Measurements from ENCODE around the gene DDX43. TPM values are rescaled to one million over a fixed set of nuclear protein-coding genes. Genes with fewer than 3 reads are reported as not detected.

DDX43 gene
- total RNA-seq, 2 donors from 2014 or later = 0.18 to 11.0 TPM

DNA sequence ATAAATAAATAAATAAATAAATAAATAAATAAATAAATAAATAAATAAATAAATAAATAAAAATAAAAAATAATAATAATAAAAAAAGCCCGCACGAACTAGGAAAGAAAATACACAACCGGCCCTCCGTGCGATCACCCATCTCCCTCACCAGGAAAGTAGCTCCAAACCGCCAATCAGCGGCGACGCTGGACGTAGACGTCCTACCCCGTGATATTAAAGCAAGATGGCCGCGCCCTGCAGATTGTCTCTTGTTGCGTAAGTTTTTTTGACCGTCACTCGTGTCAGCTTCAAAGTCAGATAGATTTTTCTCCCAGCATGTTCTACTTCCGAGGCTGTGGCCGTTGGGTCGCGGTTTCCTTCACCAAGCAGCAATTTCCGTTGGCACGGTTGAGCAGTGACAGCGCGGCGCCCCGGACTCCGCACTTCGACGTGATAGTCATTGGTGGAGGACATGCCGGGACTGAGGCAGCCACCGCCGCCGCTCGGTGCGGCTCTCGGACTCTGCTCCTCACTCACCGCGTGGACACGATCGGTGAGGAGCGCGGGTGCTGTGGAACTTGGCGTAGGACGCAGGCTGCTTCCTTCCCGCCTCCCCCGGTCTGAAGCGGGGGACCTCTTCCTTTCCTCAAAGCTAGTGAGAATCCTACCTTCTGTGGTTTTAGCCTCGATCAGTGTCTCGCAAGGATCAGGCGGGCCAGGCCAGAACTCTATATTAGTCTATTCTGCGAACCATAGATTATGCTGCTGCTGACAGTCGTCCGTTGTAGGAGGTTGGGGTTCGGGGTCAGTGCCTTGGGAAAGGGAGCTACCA lies 67.1 kb downstream of the DDX43 start, which contains the start of gene MTO1:
Gene MTO1, plus strand, starts transcription at position 201 of the 814 bp plus-strand sequence. Its CDS starts 118 bp downstream, at position 319.
- intact Hi-C loops (cut with DNase I) = no loop called here
- TF ChIP-seq, protein P1, sequence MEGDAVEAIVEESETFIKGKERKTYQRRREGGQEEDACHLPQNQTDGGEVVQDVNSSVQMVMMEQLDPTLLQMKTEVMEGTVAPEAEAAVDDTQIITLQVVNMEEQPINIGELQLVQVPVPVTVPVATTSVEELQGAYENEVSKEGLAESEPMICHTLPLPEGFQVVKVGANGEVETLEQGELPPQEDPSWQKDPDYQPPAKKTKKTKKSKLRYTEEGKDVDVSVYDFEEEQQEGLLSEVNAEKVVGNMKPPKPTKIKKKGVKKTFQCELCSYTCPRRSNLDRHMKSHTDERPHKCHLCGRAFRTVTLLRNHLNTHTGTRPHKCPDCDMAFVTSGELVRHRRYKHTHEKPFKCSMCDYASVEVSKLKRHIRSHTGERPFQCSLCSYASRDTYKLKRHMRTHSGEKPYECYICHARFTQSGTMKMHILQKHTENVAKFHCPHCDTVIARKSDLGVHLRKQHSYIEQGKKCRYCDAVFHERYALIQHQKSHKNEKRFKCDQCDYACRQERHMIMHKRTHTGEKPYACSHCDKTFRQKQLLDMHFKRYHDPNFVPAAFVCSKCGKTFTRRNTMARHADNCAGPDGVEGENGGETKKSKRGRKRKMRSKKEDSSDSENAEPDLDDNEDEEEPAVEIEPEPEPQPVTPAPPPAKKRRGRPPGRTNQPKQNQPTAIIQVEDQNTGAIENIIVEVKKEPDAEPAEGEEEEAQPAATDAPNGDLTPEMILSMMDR (IDR thresholded peaks at IDR 0.05) = no peak
- TF ChIP-seq POLR2AphosphoS5 (IDR thresholded peaks at IDR 0.05) (peak; percentile 82), POLR2A (IDR thresholded peaks at IDR 0.05) (no peak)
- Histone ChIP-seq H3K36me3 (no peaks in the 10 kb centered on the region), H3K4me1 (replicated peaks) (no peaks in the 10 kb centered on the region), H3K27ac (peak within 1 kb of the TSS; percentile 87), H3K4me3 (peak within 1 kb of the TSS; percentile 59 to 73), H3K27me3 (replicated peaks; ENCODE audit: insufficient read depth) (no peaks in the 10 kb centered on the region), H3K9me3 (no peaks in the 10 kb centered on the region)
- peak; percentile 90 for DNase-seq (ENCODE audit: low spot score)
- WGBS = under 1% methylated on average over 55 of the region's 55 CpGs

Small RNA genes within 50 kb of the gene (small RNA-seq; reads per million reads assigned to genes)
- 0 reads per million in 2 donors for gene RNU6-975P
- gene RPL39P3 = 0 reads per million in 2 donors

Other genes starting within 250 kb of the DDX43 start
- 1 to 10 TPM in 1 of 2 donors, not detected in 1; 4.7 TPM for gene KHDC1L, start 169.3 kb upstream of the DDX43 start, total RNA-seq
- 1 to 10 TPM; 4.1 to 4.2 TPM for gene KHDC1, start 131.6 kb upstream of the DDX43 start, total RNA-seq
- 1 to 10 TPM in 1 of 2 donors, not detected in 1; 4.1 TPM for gene DPPA5, start 40.6 kb upstream of the DDX43 start, total RNA-seq
- gene KHDC3L, start 32.2 kb upstream of the DDX43 start, total RNA-seq = not detected
- gene OOEP, start 24.9 kb upstream of the DDX43 start, total RNA-seq = 1 to 10 TPM in 1 of 2 donors, not detected in 1; 5.8 TPM
- gene CGAS, start 57.5 kb downstream of the DDX43 start, total RNA-seq = 1 to 10 TPM; 3.1 to 3.4 TPM
- gene MTO1, start 66.9 kb downstream of the DDX43 start, total RNA-seq = 10 to 100 TPM; 17.2 to 19.6 TPM
- over 10,000 TPM in 1 of 2 donors, 1,000 to 10,000 TPM in 1; 6,474 to 10,301 TPM for gene EEF1A1, start 126.2 kb downstream of the DDX43 start, total RNA-seq